HepG2 (cell line): Measurements from ENCODE around the gene GLDC. TPM values are rescaled to one million over a fixed set of nuclear protein-coding genes. Genes with fewer than 3 reads are reported as not detected.

Experiments used
- ARNT2 ChIP-seq: sonication (generic); formaldehyde crosslinking; IDR thresholded peaks from 2 replicates; pipeline ENCODE4 v1.8.0; 2022; ENCODE audit warnings: mild to moderate bottlenecking, low read depth, missing genetic modification reagents, moderate library complexity
- ATF4 ChIP-seq, 2 experiments: fragments of 450-650 bp in 1 of 2; sonication (generic) in 1 of 2; formaldehyde crosslinking; IDR thresholded peaks; 2 replicates each; pipeline versions ENCODE4 v1.5.0 to v1.8.0; 2020 to 2022; ENCODE audit warnings: mild to moderate bottlenecking in 1 of 2, missing genetic modification reagents in 1 of 2
- CBX1 ChIP-seq: IDR thresholded peaks from one replicate; pipeline ENCODE4 v1.6.1; 2016; ENCODE audit warnings: antibody characterized with exemption, low read depth
- CSRNP2 ChIP-seq: sonication (generic); formaldehyde crosslinking; conservative IDR thresholded peaks from 2 replicates; pipeline ENCODE4 v1.8.0; 2022; ENCODE audit warnings: low read depth, missing genetic modification reagents
- E2F5 ChIP-seq: sonication (generic); formaldehyde crosslinking; conservative IDR thresholded peaks from 2 replicates; pipeline ENCODE4 v1.4.0; 2020; ENCODE audit warnings: missing genetic modification reagents
- HOXA3 ChIP-seq: sonication (generic); formaldehyde crosslinking; IDR thresholded peaks from 2 replicates; pipeline ENCODE4 v1.5.0; 2020; ENCODE audit warnings: missing genetic modification reagents
- HOXD1 ChIP-seq: sonication (generic); formaldehyde crosslinking; IDR thresholded peaks from 2 replicates; pipeline ENCODE4 v1.5.0; 2020; ENCODE audit warnings: missing genetic modification reagents
- IRF9 ChIP-seq: sonication (generic); formaldehyde crosslinking; IDR thresholded peaks from 2 replicates; pipeline ENCODE4 v1.8.0; 2022; ENCODE audit warnings: missing genetic modification reagents, mild to moderate bottlenecking, borderline replicate concordance
- MYC ChIP-seq: sonication (generic); formaldehyde crosslinking; IDR thresholded peaks from 2 replicates; pipeline ENCODE4 v1.9.0; 2021; ENCODE audit warnings: missing genetic modification reagents, borderline replicate concordance
- NFATC3 ChIP-seq: sonication (generic); formaldehyde crosslinking; IDR thresholded peaks from 2 replicates; pipeline ENCODE4 v1.5.1; 2020; ENCODE audit warnings: mild to moderate bottlenecking, missing genetic modification reagents
- PATZ1 ChIP-seq: sonication (generic); formaldehyde crosslinking; IDR thresholded peaks from 2 replicates; pipeline ENCODE4 v1.4.0; 2020; ENCODE audit warnings: missing genetic modification reagents
- PRPF4 ChIP-seq: fragments of 200-400 bp; formaldehyde crosslinking; IDR thresholded peaks from 2 replicates; pipeline ENCODE4 v1.6.1; 2016; ENCODE audit warnings: low read length, low read depth; ENCODE audit not compliant: poor library complexity, severe bottlenecking
- TERF1 ChIP-seq: sonication (generic); formaldehyde crosslinking; IDR thresholded peaks from 2 replicates; pipeline ENCODE4 v1.8.0; 2022; ENCODE audit warnings: mild to moderate bottlenecking, missing genetic modification reagents, moderate library complexity
- TIGD3 ChIP-seq: sonication (generic); formaldehyde crosslinking; IDR thresholded peaks from 2 replicates; pipeline ENCODE4 v1.5.1; 2020; ENCODE audit warnings: mild to moderate bottlenecking, missing genetic modification reagents, borderline replicate concordance
- ZC3H4 ChIP-seq: sonication (generic); formaldehyde crosslinking; IDR thresholded peaks from 2 replicates; pipeline ENCODE4 v1.4.0; 2020; ENCODE audit warnings: missing genetic modification reagents, borderline replicate concordance
- ZFP41 ChIP-seq: sonication (generic); formaldehyde crosslinking; IDR thresholded peaks from 2 replicates; pipeline ENCODE4 v1.4.0; 2020; ENCODE audit warnings: mild to moderate bottlenecking, missing genetic modification reagents, borderline replicate concordance
- ZNF329 ChIP-seq: sonication (generic); formaldehyde crosslinking; IDR thresholded peaks from 2 replicates; pipeline ENCODE4 v1.9.0; 2021; ENCODE audit warnings: low read depth, mild to moderate bottlenecking, missing genetic modification reagents
- ZNF704 ChIP-seq: sonication (generic); formaldehyde crosslinking; IDR thresholded peaks from 2 replicates; pipeline ENCODE4 v1.8.1; 2023; ENCODE audit warnings: mild to moderate bottlenecking, inconsistent platforms, moderate library complexity, missing genetic modification reagents, borderline replicate concordance
- ZNF709 ChIP-seq: sonication (generic); formaldehyde crosslinking; IDR thresholded peaks from 2 replicates; pipeline ENCODE4 v1.5.0; 2020; ENCODE audit warnings: mild to moderate bottlenecking, missing genetic modification reagents
- polyA plus RNA-seq, 8 experiments: library from polyadenylated mRNA; depleted of rRNA in 3 of 8; stranded (reverse) in 7 of 8; unstranded in 1 of 8; fragments of >200 nt; fragmentation: Illumina TruSeq in 4 of 8; extraction: Trizol in 4 of 8; gene quantifications; 2 replicates each; pipeline versions ENCODE4 v1.2.1 to v1.2.3, GENCODE V29; 2011 to 2016; ENCODE audit warnings: low read depth in 4 of 8, missing spikeins in 1 of 8, mixed read lengths in 1 of 8; ENCODE audit not compliant: insufficient read depth in 1 of 8
- total RNA-seq, 5 experiments: library from RNA; depleted of rRNA; stranded (reverse); fragments of >200 nt; fragmentation: Illumina TruSeq; extraction: Trizol; gene quantifications; 2 replicates each; pipeline ENCODE4 v1.2.3, GENCODE V29; 2016; ENCODE audit warnings: low read depth in 1 of 5

GLDC gene
- total and polyA plus RNA-seq, 2 of the 13 experiments (the other 11 are each of a cell fraction or from before 2014, with no cell fraction given) = 59.3 to 115 TPM

- TF ChIP-seq TERF1 (CRISPR knock-in tag) (no peak), ATF4 (CRISPR knock-in tag; IDR thresholded peaks at IDR 0.05) (no peak), ARNT2 (CRISPR knock-in tag) (no peak), HOXD1 (no peak), PATZ1 (no peak), ZNF704 (CRISPR knock-in tag) (no peak), ZNF709 (CRISPR knock-in tag) (no peak), E2F5 (CRISPR knock-in tag) (no peak), MYC (CRISPR knock-in tag) (no peak), NFATC3 (no peak), HOXA3 (CRISPR knock-in tag) (peak; percentile 58), ZFP41 (no peak), TIGD3 (CRISPR knock-in tag) (no peak), ZC3H4 (CRISPR knock-in tag) (no peak), ZNF329 (CRISPR knock-in tag) (no peak), IRF9 (CRISPR knock-in tag) (no peak), CSRNP2 (CRISPR knock-in tag) (no peak), CBX1 (no peak), PRPF4 (no peak)
Measured at GRCh38 chr9:6628704-6629103, 16.8 kb downstream of the GLDC start (continued).
